NOMO-1 (cell line): Measurements from ENCODE around the gene CTH.
"Not testable (repeated sequence)": the region's sequence is repeated elsewhere in the genome, so short reads cannot be mapped to it uniquely, and the experiment has no call there.

ENCODE experiments used
- DNase-seq, 2 experiments: peaks; one replicate each; lab custom pipeline; 2025; ENCODE audit not compliant: unreplicated experiment in 2 of 2; lab: John Stamatoyannopoulos, UW

Gene CTH

GRCh38 chr1:70410604-70411359, at the start of gene CTH:
Gene CTH (plus strand): TSS chr1:70411268. CDS start chr1:70411416, 148 bp downstream.
- DNase-seq, result peak; percentile 91 to 93

GRCh38 chr1:70361727-70362398, 49.2 kb upstream of the CTH start:
- DNase-seq, result no peak

DNA sequence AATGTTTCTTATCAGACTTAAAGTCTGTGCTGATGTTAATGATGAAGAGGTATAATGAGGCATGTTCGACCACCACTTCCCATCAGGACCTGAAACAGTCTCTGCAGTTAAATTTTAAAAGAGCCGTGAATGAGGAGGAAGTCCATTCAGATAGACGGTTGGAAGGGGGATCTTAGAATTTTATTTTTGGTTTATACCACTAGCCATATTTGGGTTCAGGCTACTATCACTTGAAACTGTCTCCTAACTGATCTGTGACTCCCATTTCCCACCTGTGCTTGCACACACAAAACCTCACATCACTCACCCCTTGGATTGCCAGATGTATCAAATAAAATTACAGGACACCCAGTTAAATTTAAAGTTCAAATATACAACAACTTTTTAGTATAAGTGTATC, 46.6 kb upstream of the CTH start:
- DNase-seq, result no peak

DNA sequence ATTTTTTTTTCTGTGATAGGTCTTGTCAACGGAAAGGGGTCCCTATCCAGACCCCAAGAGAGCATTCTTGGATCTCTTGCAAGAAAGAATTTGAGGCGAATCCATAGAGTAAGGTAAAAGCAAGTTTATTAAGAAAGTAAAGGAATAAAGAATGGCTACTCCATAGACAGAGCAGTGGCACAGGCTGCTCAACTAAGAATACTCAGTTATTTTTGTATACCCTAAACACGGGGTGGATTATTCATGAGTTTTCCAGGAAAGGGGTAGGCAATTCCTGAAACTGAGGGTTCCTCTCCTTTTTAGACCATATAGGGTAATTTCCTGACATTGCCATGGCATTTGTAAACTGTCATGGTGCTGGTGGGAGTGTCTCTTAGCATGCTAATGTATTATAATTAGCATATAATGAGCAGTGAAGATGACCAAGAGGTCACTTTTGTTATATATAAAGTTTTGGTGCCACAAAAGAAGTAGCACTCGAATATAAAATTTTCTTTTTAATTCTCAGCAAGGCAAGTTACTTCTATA, 44.6 kb upstream of the CTH start:
- DNase-seq, result not testable (repeated sequence)

DNA sequence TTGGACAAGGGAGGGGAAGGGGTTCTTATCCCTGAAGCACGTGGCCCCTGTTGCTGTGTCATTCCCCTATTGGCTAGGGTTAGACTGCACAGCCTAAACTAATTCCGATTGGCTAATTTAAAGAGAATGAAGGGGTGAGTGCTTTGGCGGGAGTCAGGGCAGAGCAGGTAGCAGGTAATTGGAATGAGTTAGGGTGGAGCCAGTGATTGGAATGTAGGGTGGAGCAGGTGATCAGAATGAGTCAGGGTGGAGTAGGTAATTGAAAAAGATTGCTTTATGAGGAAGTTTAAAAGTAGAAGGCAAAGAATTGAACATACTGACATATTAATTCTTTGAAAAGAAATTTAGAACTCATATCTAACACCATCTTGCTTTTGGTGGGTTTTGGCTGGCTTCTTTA, 44.1 kb upstream of the CTH start:
- not testable (repeated sequence) for DNase-seq

- DNase-seq, result not testable (repeated sequence)
These were observed 43.7 kb upstream of the CTH start for GRCh38 chr1:70367397-70367796.

DNA sequence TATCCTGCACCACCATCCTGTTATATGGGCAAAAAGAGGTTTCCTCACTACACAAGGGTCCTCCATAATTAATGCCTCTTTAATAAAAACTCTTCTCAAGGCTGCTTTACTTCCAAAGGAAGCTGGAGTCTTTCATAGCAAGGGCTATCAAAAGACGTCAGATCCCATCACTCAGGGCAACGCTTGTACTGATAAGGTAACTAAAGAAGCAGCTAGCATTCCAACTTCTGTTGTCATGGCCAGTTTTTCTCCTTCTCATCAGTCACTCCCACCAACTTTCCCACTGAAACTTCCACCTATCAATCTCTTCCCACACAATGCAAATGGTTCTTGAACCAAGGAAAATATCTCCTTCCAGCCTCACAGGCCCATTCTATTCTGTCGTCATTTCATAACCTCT, 39.5 kb upstream of the CTH start:
- DNase-seq, result not testable (repeated sequence)

GRCh38 chr1:70372426-70372825, 38.6 kb upstream of the CTH start:
- no peak for DNase-seq

- DNase-seq, result not testable (repeated sequence)
These were observed 37.5 kb upstream of the CTH start for GRCh38 chr1:70373580-70373979.

- DNase-seq, result peak; percentile 32 to 62
These were observed 34.9 kb upstream of the CTH start for GRCh38 chr1:70376196-70376595.

DNA sequence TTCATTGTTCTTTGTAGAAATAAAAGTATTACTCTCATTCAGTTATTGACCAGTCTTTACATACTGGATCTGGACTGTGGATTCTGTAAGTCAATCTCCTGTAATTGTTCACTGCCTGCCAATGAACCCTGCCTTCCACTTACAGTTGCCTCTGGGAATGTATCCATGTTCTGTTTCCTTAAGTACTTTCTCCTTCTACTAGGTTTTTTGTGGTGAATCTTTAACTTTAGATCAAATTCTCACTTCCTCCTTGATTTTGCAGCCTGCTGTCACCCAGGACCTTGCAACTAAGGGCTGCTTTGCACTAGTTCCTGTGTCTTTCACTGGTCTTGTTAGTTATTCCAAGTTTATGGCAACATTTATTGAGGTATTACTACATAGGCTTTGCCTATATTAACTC, 28.4 kb upstream of the CTH start:
- peak; percentile 45 to 76 for DNase-seq

DNA sequence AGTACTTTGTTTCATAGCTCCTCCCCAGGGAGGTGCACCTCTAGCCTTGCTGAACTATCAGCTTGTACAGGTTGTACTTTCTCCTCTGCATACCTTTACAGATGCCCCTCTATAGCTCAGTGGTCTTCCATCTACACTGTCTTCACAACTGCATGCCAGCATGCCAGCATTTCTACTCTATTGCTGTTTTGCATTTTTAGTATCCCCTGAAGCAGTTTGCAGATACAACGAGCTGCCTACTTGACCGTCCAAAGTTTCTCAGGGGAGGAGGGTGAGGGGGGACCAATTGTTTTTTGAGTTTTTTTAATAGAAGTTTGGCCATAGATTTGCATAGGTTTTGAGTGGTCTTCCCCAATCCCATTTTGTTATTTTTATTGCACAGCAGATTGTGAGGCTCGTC, 27.6 kb upstream of the CTH start:
- no peak for DNase-seq

- DNase-seq, result no peak
These were observed 26.5 kb upstream of the CTH start for GRCh38 chr1:70384542-70384941.

DNA sequence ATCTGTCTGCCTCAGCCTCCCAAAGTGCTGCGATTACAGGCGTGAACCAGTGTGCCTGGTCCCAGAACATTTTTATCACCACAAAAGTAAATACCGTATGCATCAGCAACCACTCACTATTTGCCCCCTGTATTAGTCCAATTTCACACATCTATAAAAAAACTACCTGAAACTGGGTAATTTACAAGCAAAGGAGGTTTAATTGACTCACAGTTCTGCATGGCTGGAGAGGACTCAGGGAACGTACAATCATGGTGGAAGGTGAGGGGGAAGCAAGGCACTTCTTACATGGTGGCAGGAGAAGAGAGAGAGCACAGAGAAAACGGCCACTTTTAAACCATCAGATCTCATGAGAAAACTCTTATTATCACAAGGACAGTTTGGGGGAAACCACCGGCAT, 25.6 kb upstream of the CTH start:
- no peak for DNase-seq

DNA sequence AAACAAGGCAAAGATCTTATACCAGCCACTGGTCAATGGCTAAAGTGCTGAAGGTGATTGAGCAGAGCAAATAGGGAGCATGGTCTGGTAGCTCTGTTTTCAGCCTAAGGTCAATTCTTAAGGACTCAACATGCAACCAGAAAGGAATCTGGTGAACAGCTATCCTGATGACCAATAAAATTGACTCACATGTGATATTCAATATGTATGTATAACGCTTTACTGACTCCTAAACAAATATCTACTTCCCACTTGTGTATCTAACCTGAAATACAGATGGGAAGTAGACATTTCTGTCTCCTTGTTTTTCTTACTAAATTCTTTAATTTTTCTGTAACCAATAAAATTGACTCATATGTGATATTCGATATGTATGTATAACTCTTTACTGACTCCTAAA, 24.9 kb upstream of the CTH start:
- no peak for DNase-seq

DNA sequence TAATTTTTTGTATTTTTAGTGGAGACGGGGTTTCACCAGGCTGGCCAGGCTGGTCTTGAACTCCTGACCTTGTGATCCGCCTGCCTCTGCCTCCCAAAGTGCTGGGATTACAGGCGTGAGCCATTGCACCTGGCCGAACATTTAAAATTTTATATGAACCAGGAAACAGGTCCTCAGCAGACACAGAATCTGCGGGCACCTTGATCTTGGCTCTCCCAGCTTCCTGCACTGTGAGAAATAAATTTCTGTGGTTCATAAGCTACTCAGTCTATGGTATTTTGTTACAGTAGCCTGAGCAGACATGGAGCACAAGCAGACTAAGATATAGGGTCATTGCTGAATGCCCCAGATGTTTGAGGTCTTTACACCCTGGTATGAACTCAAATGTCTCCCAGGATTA, 23.6 kb upstream of the CTH start:
- DNase-seq, result no peak

DNA sequence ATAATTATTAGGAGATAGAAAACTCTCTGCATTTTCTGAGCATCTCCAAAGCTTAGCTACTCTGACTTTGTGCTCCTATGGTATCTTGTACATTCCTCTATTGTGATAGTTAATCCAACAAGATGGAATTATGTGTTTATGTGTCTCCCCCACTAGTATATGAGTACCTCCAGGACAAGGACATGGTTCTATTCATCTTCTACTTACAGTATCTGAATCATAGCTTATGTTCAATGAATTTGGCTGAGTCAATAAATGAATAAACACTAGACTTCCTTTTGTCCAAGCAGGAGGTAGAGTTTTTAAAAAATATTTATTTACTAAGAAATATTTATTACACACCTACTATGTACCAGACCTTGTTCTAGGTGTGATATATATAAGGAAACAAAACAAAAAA, 18.4 kb upstream of the CTH start:
- DNase-seq, result no peak

- no peak for DNase-seq
These were observed 14.5 kb upstream of the CTH start for GRCh38 chr1:70396607-70397006.

DNA sequence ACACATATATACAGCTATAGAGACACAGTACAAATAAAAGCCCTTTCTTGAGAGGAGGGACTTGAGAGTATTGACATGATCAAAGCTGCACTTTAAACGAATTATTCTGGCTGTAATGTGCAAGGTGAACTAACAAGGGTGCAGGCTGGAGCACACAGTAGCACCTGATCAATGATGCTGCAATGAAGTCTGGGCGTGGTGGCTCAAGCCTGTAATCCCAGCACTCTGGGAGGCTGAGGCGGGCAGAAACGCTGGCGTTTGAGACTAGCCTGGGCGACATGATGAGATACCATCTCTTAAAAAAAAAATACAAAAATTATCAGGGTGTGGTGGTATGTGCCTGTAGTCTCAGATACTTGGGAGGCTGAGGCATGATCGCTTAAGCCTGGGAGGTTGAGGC, 14.1 kb upstream of the CTH start:
- DNase-seq, result no peak

- no peak for DNase-seq
These were observed 10.7 kb upstream of the CTH start for GRCh38 chr1:70400335-70400734.

- DNase-seq, result no peak
These were observed 9.1 kb upstream of the CTH start for GRCh38 chr1:70401974-70402373.

DNA sequence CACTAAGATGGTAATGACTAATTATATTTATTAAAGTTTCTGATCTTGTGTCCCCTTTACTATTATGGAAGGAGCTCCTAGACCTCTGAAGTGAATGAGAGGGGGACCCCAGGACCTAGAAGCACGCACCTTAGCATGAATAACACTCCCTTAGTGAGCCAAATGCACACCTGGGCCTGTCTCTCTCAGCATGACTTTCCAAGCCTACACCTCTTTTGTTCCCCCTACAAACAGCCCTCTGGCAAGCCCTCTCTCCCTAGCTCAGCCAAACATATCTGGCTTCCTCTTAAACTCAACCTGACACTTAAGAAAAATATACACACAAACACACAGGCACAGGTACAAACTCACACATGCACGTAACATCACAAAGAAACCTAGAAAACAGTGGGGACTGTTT, 7.3 kb upstream of the CTH start:
- no peak for DNase-seq
